Activated CD4-positive, CD25-positive, alpha-beta regulatory T cell treated with anti-CD3 and anti-CD28 coated beads, Interleukin-2, amount 50 U/mL, for 16 hours (primary cell): Measurements from ENCODE around the gene SSU72.
"Not testable (repeated sequence)": the region's sequence is repeated elsewhere in the genome, so short reads cannot be mapped to it uniquely, and the experiment has no call there.

Source experiments
- DNase-seq: peaks from one replicate; pipeline ENCODE4 v3.0.0-alpha.2; 2020; ENCODE audit warnings: low read depth, low spot score

Gene SSU72

DNA sequence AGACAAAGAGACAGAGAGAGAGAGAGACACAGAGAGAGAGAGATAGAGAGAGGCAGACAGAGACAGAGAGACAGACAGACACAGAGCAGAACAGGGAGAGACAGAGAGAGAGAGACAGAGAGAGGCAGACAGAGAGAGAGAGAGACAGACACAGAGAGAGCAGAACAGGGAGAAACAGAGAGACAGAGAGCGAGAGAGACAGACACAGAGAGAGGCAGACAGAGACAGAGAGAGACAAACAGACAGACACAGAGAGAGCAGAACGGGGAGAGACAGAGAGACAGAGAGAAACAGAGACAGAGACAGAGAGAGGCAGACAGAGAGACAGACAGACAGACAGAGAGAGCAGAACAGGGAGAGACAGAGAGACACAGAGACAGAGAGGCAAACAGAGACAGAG, 20.7 kb upstream of the SSU72 start:
- not testable (repeated sequence) for DNase-seq

DNA sequence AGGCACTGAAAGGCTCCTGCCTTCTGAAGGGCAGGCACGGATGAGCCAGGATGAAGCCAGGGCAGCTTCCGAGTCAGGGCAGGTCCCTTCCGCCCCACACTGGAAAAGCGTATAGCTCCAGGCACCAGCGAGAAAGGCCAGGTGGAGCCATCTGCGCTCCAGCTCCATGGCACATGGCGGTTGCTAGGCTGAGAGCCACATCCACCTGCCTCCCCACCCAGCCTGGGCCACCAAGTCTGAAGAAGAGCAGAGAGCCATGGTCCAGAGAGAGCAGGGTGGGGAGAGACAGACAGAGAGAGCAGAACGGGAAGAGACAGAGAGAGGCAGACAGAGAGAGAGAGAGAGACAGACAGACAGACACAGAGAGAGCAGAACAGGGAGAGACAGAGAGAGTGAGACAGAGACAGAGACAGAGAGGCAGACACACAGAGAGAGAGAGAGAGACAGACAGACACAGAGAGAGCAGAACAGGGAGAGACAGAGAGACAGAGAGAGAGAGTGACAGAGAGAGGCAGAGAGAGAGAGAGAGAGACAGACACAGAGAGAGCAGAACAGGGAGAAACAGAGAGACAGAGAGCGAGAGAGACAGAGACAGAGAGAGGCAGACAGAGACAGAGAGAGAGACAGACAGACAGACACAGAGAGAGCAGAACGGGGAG, 20.1 kb upstream of the SSU72 start:
- DNase-seq = no peak

DNA sequence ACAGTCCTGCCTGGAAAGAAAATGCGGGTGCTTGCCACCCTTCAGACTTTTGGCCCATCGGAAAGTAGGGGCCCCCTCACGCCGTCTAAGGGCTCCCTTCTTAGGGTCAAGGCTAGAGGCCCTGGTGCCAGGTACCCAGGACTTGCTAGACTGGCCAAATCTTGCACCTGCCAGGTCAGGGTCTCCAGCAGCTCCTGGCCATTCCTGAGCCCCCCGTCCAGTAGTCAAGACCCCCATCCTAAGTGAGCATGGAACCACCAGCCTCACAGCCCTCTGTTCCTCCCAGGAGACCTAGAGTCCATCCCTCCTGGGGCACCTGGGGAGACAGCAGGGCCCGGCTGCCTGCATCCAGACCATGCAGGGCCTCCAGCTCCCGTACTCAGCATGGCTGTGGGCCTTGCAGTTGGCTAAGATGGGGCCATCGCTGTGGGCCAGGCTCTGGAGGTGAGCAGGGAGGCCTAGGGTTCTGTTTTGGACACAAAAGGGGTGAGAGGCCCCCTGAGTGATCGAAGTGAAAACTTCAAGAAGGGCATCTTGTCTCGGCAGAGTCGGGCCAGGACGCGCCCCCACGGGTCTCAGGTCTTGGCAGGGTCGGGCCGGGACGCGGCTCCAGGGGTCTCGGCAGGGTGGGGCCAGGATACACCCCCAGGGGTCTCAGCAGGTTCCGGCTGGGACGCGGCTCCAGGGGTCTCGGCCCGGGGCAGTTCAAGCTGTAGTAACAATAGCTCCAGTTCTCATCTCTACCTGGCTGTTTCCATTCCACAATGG, 19.4 kb upstream of the SSU72 start:
- DNase-seq = no peak

DNA sequence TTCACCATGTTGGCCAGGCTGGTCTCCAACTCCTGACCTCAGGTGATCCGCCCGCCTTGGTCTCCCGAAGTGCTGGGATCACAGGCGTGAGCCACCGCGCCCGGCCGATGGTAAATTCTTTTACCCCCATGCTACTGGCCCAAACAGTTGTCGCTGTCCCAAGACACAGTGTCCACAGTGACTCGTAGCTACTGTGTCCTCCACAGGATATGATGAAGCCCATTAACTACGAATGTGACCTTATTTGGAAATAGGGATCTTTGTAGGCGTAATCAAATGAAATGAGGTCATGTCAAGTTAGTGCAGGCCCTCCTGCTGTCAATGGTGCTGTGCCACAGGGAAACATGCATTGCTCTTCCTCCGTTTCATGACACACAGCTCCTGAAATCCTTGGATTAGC, 16.8 kb upstream of the SSU72 start:
- DNase-seq = no peak

DNA sequence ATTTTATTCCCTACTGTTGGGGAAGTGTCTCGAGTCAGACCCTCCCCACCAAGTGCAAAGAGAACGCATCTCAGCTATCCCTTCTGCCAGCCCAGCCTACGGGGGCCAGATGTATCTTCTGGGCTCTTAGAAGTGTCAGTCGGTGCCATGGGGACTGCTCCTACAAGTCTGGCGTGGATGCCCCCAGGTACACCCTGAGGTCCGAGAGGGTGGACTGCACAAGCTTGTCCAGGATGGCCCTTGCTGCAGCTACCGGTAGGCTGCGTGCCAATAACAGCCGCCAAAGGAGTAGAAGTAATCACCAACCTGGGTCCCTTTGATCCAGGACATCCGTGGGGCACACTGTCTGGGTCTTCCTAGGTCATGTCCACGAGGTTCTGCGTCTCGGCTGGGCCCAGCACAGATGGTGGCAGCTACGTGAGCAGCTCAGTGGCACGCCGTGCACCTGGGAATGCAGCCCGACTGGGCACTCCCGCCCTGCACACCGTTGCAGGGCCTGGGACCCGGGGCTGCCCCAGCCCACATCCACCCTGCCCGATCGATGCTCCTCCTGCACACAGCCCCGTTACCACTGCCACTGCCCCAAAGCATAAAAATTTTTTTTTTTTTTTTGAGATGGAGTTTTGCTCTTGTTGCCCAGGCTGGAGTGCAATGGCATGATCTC, 8.8 kb upstream of the SSU72 start:
- no peak for DNase-seq

DNA sequence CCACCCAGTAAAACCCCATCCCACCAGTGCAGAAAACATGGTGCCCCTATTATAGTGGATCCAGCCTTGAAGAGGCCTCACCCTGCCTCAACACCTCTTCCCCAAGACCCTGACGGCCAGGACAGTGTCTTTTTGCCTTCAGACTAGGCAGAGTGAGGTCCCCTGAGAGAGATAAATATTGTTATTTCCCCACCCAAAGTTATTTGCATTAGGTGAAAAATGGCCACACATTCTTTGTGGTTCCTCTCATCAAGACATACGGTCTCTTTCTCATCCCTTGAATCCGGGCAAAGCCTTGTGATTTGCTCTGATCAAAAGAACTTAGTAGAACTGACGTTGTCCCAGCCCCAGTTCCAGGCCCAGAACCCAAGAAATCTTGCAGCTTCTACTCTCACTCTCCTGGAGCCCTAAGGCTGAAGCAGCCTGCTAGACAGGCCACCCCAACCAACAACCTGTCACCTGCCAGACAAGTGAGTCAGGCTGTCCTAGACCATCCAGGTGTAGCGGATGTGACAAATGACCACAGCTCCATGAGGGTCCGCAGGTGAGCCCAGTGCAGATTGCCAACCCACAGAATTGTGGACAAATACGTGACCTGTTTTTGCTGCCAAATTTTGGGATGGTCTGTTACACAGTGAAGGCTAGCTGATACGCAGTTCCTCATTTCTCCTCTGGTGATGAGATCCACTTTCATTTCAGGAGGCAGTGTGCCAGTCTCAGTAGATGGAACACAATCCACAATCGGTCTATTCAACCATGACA, 8.1 kb upstream of the SSU72 start:
- DNase-seq = no peak

DNA sequence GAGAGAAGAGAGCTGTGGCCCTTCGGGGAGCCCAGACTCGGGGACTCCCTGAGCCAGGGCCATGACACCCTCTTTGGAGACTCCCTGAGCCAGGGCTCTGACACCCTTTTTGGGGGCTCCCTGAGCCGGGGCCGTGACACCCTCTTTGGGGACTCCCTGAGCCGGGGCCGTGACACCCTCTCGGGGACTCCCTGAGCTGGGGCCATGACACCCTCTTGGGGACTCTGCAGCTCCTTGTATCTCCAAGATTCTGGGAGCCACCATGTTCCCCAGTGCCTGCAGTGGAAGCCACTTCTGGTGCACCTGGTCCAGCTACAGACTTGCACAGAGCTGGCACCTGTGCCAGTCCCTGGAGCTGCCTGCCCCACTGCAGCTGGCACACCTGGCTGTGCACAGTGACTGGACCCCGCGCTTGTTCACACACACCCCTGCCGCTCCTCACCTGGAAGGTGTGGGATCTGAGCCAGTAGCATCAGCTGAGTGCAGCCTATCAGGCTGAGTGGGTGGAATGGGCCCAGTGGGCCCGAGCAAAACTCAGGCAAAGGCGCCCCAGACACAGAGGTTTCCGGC, 3.8 kb upstream of the SSU72 start:
- no peak for DNase-seq

DNA sequence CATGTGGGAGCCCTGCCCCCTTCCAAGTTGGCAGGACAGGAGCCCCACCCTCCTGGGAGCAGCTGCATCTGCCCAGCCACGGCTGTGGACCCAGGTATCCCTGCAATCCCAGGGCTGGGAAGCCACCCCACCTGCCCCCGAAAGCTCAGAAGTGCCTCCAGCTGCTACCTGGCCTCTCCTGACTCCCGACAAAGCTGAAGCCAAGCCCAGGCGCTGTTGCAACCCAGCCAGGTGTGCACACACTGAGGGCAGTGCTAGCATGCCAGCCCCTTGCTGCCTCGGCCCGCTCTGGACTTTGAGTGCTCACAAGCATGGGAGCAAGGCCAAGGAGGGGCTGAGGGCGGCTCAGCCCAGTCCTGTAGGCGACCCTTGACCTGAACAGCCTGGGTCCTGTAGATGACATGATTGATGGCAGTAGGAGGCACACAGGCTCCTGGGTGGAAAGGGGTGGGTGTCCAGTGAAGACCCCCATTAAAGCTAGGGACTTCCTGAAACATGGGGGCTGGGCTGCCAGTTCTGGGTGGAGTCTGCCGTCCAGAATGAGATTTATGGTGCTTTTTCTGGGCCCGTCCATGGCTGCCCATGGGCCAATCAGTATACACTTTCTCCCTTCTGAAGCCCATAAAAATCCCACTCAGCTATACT, 2.8 kb upstream of the SSU72 start:
- no peak for DNase-seq

DNA sequence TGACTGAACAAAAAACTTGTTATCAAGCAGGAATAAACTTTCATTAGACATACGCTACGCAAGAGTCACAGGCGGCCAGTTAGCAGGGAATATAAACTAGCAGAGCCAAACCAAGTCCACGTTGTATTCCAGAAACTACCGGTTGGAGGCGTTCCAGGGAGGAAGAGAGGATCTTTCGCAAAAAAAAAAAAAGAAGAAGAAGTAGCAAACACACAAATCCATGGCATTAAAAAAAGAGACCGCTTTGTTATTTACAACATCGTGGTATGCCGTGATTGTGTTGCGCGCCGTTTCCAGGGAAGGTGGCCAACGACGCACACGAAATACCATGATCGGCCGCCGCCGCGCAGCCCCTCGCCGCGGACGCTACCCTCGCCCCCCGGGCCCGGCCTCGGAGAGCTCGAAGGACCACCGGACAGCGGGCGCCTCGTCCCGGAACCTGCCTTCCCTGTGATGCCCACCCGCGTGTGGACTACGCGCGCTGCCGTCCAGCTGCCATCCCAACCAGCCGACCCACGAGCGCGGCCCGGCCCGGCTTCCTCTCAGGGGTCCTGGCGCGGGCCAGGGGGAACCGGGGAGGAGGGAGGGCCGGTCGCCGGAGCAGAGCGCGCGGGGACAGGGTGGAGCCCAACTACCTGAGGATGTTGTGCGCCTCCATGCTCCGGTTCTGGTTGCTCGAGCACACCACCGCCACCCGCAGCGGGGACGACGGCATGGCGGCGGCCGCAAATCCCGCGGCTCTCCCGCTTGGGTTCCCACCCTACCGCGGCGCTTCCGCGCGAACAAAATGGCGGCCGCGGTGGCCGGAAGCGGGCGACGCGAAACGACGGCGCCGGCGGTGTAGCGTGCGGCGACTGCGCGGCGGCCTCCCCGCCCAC, 581 bp downstream of the SSU72 start:
- DNase-seq = peak; percentile 48

DNA sequence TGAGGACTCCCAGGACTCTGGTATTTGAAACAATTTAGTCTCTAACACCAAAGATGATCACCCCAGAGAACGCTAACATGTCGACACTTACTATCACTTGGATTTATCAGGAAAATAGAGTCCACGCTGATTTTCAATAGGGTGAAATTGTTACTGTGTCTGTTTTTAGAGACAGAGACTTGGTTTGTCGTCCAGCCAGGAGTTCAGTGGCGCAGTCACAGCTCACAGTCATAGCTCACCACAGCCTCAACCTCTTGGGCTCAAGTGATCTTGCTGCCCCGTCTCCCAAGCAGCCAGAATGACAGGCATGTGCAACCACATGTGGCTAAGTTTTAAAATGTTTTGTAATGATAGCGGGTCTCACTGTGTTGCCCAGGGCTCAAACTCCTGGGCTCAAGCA, 5.3 kb downstream of the SSU72 start:
- no peak for DNase-seq

DNA sequence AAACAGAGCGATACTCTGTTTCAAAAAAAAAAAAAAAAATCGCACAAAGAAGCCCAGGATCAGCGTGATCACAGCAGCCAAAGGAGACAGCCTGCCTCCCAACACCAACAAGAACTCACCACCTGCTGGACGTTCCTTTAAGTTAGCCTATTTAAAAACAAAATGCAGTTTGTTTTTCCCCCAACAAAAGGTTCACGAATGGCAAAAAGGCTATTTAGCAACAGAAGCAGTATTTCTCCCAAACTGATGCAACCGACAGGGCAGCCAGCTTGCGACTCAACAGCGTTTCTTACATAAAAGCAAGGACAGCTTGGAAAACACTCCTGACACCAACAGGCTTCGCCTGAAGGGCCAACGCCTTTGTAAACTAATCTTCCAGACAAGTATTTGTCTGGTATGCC, 6.8 kb downstream of the SSU72 start:
- DNase-seq = no peak

DNA sequence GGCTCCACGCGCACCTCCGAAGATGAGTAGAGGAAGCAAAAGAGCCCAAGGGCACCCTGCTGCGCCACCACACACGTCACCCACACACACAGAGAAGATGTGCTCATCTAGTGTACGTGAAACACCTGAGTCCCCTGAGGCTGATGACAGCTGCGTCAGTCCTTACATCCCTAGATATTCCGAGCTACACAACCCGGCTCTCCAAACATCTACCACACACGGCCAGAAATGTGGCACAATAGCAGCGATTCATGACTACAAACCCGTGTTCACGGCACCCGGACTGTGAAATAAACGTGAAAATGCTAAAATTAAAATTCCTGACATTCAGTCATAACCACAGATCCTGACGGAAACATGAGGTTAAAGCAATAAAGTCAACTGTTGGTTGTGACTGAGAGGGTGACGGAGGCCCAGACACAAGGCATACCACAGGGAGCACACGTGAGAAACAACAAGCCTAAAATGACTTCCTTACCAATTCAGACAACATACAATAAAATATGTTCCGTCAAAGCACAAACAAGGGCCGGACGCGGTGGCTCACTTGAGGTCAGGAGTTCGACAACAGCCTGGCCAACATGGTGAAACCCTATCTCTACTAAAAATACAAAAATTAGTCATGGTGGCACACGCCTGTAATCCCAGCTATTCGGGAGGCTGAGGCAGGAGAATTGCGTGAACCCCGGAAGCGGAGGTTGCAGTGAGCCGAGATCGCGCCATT, 7.3 kb downstream of the SSU72 start:
- no peak for DNase-seq

DNA sequence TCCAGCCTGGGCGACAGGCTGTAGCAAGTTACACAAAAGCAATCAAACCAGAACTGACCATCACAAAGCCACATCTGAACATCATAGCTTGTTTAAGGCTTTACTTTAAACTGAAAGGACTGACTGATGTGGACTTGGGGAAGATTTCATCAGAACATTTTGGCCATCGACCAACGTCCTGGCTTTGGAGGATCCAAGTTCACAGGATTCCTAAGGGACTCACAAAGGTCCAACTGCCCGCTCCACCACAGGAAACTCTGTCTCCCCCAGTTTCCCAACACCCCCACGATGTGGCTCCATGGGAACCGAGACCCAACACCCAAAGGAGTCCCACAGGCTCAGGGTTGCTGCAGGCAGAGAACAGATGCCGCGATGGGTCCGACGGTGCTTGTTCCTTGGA, 9.3 kb downstream of the SSU72 start:
- DNase-seq = no peak

DNA sequence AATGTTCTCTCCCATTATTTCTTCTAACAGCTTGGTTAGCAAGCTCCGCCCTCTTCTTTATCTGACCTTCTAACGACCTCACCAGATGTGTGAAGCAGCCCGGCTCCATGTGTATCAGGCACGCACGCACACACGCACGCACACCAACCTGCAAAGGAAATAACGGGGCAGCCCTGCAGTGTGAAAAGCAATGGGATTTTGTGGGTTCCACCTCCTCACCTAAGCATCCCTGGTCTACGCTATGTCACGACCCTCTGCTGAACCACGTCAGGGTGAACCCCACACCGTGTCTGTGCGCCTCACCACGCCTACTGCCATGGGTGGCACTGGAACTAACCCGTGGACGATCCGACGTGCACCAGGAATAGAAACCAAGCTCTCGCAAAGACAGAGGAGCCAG, 10.4 kb downstream of the SSU72 start:
- no peak for DNase-seq

DNA sequence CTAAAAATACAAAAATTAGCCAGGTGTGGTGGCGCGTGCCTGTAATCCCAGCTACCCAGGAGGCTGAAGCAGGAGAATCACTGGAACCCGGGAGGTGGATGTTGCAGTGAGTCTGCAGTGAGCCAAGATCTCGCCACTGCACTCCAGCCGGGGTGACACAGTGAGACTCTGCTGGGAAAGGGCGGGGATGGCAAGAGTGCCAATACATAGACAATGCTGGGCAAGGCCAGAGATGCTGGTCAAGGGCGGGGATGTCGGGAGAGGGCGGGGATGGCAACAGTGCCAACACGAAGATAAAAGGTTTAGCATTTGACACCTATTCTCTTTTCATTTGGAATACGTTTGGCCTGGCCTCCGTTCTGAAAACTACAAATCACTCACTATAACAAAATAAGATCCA, 11.0 kb downstream of the SSU72 start:
- DNase-seq = no peak

DNA sequence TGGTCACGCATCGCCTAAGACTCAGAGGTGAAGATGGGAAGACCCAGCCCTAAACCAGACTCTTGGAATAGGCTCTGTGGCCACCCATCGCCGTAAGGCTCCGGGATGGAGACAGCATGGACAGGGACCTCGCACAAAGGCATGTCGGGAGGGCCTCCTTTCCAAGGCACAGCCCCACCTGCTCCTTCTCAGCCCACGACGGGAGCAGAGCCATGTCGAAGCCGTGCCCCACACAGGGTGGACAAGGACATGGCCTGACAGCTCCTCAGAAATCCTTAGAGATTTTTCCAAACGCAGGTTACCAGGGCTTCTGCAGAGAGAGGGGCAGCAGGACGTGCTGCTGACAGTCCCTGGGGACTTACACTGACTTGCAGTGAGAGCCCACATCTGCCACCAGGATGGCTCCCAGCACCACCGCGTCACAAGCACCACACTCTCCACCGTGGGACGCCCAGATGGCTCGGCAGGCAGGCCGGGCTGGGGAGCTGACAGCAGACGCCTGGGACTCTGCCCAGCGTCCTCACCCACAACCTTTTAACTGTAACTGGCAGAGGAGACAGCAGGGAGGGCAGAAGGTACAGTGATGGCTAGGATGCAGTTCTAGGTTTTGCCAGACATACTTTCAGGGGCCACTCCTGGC, 12.0 kb downstream of the SSU72 start:
- DNase-seq = no peak

DNA sequence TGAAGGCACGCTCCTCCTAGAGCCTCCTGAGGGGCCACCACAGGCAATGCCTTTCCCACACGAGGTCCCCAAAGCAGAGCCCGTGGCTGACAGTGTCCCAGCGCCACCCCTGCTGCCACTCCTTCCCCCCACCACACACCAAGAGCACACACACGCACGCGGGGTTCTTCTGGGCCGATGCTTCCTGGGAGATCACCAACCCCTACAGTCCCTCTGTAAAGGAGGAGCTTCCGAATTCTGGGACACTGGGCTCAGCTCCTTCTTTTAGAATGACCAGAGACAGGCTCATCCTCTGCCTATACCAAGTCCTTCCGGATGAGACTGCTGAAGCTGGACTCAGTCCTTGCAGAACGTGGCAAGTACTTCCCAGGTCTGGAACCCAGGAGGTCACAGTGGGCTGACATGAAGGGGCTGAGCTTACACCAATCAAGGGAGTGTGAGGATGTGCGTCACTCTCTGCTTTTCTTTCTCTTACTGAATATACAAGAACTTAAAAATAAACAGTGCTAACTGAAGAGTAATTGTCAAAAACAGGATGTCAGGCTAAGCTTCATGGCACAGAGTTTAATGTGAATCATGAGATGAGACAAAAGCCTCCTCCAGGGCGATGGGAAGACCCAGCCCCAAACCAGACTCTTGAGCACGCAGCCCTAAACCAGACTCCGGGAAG, 12.7 kb downstream of the SSU72 start:
- DNase-seq = no peak

DNA sequence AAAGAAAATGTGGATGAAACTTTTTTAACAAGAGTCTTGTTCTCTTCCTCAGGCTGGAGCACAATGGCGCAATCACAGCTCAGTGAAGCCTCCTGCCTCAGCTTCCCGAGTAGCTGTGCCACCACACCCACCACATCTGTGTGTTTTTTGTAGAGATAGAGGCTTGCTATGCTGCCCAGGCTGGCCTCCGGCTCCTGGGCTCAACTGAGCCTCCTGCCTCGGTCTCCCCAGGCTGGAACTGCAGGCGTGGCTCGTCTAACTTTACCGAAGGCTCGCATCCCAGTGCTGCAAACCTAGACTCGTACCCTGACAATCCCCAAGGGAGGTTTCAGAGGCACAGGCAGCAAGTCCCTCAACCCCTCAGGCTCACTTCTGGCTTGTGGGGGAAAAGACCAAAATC, 14.5 kb downstream of the SSU72 start:
- no peak for DNase-seq

DNA sequence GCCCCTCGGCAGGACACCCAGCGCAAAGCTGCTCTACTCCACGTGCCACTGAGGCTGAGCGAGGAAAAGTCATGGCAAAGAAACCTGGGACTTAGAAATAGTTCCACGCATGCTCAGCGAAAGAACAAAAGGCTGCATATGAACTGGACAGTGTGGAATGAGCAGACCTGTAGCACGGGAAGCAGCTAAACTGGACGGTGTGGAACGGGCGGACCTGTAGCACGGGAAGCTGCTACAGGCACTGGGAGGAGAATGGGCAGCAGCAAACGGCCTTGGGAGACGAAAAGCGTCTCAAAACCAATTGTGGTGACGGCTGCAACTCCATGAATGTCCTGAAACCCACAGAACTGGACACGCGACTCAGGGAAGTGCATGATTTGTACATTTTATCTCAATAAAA, 15.6 kb downstream of the SSU72 start:
- no peak for DNase-seq
